ENCODE results near the gene SDCBP2.
"Not testable (repeated sequence)": the region's sequence is repeated elsewhere in the genome, so short reads cannot be mapped to it uniquely, and the experiment has no call there.

The SDCBP2 gene

GRCh38 chr20:1357921-1358671 is 29.2 kb upstream of the SDCBP2 start:
- DNase-seq (ENCODE audit: low spot score) = no peak

GRCh38 chr20:1353956-1354355 is 25.0 kb upstream of the SDCBP2 start:
- DNase-seq (ENCODE audit: low spot score) = no peak

GRCh38 chr20:1346315-1346969 is 17.5 kb upstream of the SDCBP2 start:
- no peak for DNase-seq (ENCODE audit: low spot score)

- DNase-seq (ENCODE audit: low spot score) = no peak
Observed at GRCh38 chr20:1345756-1346093, 16.8 kb upstream of the SDCBP2 start.

- DNase-seq (ENCODE audit: low spot score) = no peak
Observed at GRCh38 chr20:1345030-1345755, 16.3 kb upstream of the SDCBP2 start.

GRCh38 chr20:1343446-1344124 is 14.6 kb upstream of the SDCBP2 start:
- not testable (repeated sequence) for DNase-seq (ENCODE audit: low spot score)

- DNase-seq (ENCODE audit: low spot score) = no peak
Observed at GRCh38 chr20:1341561-1342265, 12.8 kb upstream of the SDCBP2 start.

- DNase-seq (ENCODE audit: low spot score) = no peak
Observed at GRCh38 chr20:1338801-1339200, 9.9 kb upstream of the SDCBP2 start.

- no peak for DNase-seq (ENCODE audit: low spot score)
Observed at GRCh38 chr20:1338096-1338495, 9.2 kb upstream of the SDCBP2 start.

GRCh38 chr20:1337441-1337840 is 8.5 kb upstream of the SDCBP2 start:
- no peak for DNase-seq (ENCODE audit: low spot score)

GRCh38 chr20:1336699-1337367 is 7.9 kb upstream of the SDCBP2 start:
- no peak for DNase-seq (ENCODE audit: low spot score)

- DNase-seq (ENCODE audit: low spot score) = no peak
Observed at GRCh38 chr20:1335961-1336698, 7.2 kb upstream of the SDCBP2 start.

- no peak for DNase-seq (ENCODE audit: low spot score)
Observed at GRCh38 chr20:1334761-1335160, 5.8 kb upstream of the SDCBP2 start.

- DNase-seq (ENCODE audit: low spot score) = no peak
Observed at GRCh38 chr20:1334370-1334731, 5.4 kb upstream of the SDCBP2 start.

GRCh38 chr20:1333462-1334369 is 4.8 kb upstream of the SDCBP2 start:
- no peak for DNase-seq (ENCODE audit: low spot score)

GRCh38 chr20:1332749-1333300 is 3.9 kb upstream of the SDCBP2 start:
- DNase-seq (ENCODE audit: low spot score) = no peak

GRCh38 chr20:1331801-1332453 is 3.0 kb upstream of the SDCBP2 start:
- DNase-seq (ENCODE audit: low spot score) = no peak

- no peak for DNase-seq (ENCODE audit: low spot score)
Observed at GRCh38 chr20:1331101-1331500, 2.2 kb upstream of the SDCBP2 start.

Measured in left forelimb (tissue), 1 donor.